K562 (cell line): ENCODE measurements around the gene HOXB4. TPM values are rescaled to one million over a fixed set of nuclear protein-coding genes. Genes with fewer than 3 reads are reported as not detected.
A peak's percentile ranks its signal among the peaks of the same experiment; 100 is the strongest.

ENCODE experiments used
- ARHGAP35 ChIP-seq: fragments of 450-650 bp; IDR thresholded peaks from 2 replicates; pipeline ENCODE4 v1.6.1; 2018; ENCODE audit not compliant: partially characterized antibody
- ARID4B ChIP-seq: sonication (generic); formaldehyde crosslinking; IDR thresholded peaks from 2 replicates; pipeline ENCODE4 v1.8.0; 2022; ENCODE audit warnings: mild to moderate bottlenecking, missing genetic modification reagents
- CAMTA2 ChIP-seq: fragments of 250-450 bp; sonication (Bioruptor Pico); conservative IDR thresholded peaks from 2 replicates; pipeline ENCODE4 v1.5.1; 2022
- CC2D1A ChIP-seq: fragments of 450-650 bp; IDR thresholded peaks from 2 replicates; pipeline ENCODE4 v1.6.1; 2017; ENCODE audit warnings: mild to moderate bottlenecking
- HCFC1 ChIP-seq: IDR thresholded peaks from 2 replicates; pipeline ENCODE4 v1.6.1; 2012; ENCODE audit warnings: low read depth, low read length, improper control_type of control experiment
- MAZ ChIP-seq, 2 experiments: fragments of 450-650 bp in 1 of 2; sonication (generic) in 1 of 2; formaldehyde crosslinking; IDR thresholded peaks in 1 of 2; conservative IDR thresholded peaks in 1 of 2; 2 replicates each; pipeline versions ENCODE4 v1.4.0 to v1.5.0; 2020; ENCODE audit warnings: mild to moderate bottlenecking in 1 of 2, missing genetic modification reagents in 1 of 2
- NFATC3 ChIP-seq: fragments of 450-650 bp; IDR thresholded peaks from 2 replicates; pipeline ENCODE4 v1.6.1; 2017; ENCODE audit warnings: mild to moderate bottlenecking
- NFE2L1 ChIP-seq: fragments of 450-650 bp; IDR thresholded peaks from 2 replicates; pipeline ENCODE4 v1.6.1; 2016; ENCODE audit warnings: missing genetic modification characterization, low read depth, mild to moderate bottlenecking, missing compliant biosample characterization, moderate library complexity, borderline replicate concordance
- SMARCB1 ChIP-seq: IDR thresholded peaks from 2 replicates; pipeline ENCODE4 v1.6.1; 2011; ENCODE audit warnings: improper control_type of control experiment, low read depth; ENCODE audit not compliant: insufficient read length
- SREBF1 ChIP-seq: fragments of 150-350 bp; IDR thresholded peaks from 2 replicates; pipeline ENCODE4 v1.6.1; 2014; ENCODE audit warnings: antibody characterized with exemption, low read depth, low read length, borderline replicate concordance
- ZBTB40 ChIP-seq, 2 experiments: fragments of 450-650 bp in 1 of 2; sonication (generic) in 1 of 2; formaldehyde crosslinking in 1 of 2; IDR thresholded peaks; 2 replicates each; pipeline versions ENCODE4 v1.7.1 to v1.9.0; 2016 to 2022; ENCODE audit warnings: inconsistent platforms in 1 of 2, mild to moderate bottlenecking in 1 of 2, missing genetic modification reagents in 1 of 2
- ZNF785 ChIP-seq: fragments of 250-450 bp; sonication (Bioruptor Pico); IDR thresholded peaks from 2 replicates; pipeline ENCODE4 v1.4.0; 2020; ENCODE audit warnings: mild to moderate bottlenecking
- polyA plus RNA-seq, 8 experiments: library from polyadenylated mRNA; depleted of rRNA in 4 of 8; stranded (reverse) in 5 of 8; unstranded in 3 of 8; fragments of >200 nt; fragmentation: Nextera tagmentation in 2 of 8; fragmentation: Illumina TruSeq in 1 of 8; extraction: Ambion mirVana in 2 of 8; extraction: Trizol in 1 of 8; gene quantifications; 2 replicates each; pipeline versions ENCODE4 v1.2.1 to v1.2.3, GENCODE V29; 2011 to 2014; ENCODE audit warnings: inconsistent platforms in 1 of 8, missing spikeins in 1 of 8
- total RNA-seq, 7 experiments: library from RNA; depleted of rRNA in 6 of 7; stranded (reverse); fragments of >200 nt in 6 of 7; fragmentation: Illumina TruSeq in 2 of 7; extraction: Trizol in 2 of 7; gene quantifications; 2 replicates each; pipeline versions ENCODE4 v1.2.1 to v1.2.3, GENCODE V29; 2011 to 2021; ENCODE audit warnings: low replicate concordance in 1 of 7
- TF ChIP-seq, protein P1 (sequence below): sonication (generic); formaldehyde crosslinking; IDR thresholded peaks from 2 replicates; pipeline ENCODE4 v1.5.0; 2020; ENCODE audit warnings: missing genetic modification reagents

HOXB4 gene
- total and polyA plus RNA-seq, 9 of the 15 experiments (the other 6 are each of a cell fraction or from before 2014, with no cell fraction given) = 1.6 to 34.9 (median 14.9) TPM

DNA sequence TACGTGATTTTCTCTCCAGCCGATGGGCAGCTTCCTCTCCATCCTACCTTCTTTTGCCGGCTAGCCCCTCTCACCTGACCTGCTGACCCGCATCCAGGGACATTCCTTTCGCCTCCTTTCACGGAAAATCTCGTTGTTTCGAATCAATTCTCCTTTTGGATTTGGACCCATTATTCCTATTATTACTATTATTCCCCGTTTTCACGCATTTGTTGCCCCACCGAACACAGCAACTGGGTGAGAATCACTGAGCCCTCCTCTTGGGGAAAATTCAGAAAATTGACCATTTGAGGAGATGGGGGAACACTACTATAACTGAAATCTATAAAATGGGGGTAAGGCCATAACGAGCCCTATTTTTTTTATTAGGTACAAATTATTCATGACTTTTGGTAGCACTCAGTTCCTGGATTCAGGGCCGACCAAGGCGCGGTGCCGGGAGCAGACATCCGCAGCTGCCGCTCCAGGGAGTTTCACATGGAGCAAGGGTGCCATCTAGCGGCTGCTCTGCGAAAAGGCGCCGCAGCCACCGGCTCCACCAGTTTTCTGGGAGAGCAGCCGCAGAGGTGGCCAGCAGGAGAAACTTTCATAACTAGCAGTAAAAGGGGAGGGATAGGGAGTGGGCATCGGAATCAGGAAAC is 40.2 kb upstream of the HOXB4 start (continued):
- TF ChIP-seq ZBTB40 (IDR thresholded peaks at IDR 0.05) (no peak), ZBTB40 (CRISPR knock-in tag; IDR thresholded peaks at IDR 0.05) (no peak), ARID4B (CRISPR knock-in tag) (no peak), MAZ (CRISPR knock-in tag; conservative IDR thresholded peaks at IDR 0.05 in 1 of 2, IDR thresholded peaks at IDR 0.05 in 1 of 2) (peak in 1 of 2 experiments; percentile 65; a peak in 2 of 4 replicates), SREBF1 (no peak), NFATC3 (no peak), ZNF785 (CRISPR knock-in tag) (no peak), CC2D1A (peak; percentile 72), HCFC1 (0 out of 2 replicates have a peak, but pooled peaks have one; percentile 4), CAMTA2 (CRISPR knock-in tag) (no peak), NFE2L1 (tag) (no peak), ARHGAP35 (no peak), SMARCB1 (no peak)
- TF ChIP-seq, protein P1, sequence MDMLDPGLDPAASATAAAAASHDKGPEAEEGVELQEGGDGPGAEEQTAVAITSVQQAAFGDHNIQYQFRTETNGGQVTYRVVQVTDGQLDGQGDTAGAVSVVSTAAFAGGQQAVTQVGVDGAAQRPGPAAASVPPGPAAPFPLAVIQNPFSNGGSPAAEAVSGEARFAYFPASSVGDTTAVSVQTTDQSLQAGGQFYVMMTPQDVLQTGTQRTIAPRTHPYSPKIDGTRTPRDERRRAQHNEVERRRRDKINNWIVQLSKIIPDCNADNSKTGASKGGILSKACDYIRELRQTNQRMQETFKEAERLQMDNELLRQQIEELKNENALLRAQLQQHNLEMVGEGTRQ (CRISPR knock-in tag) = no peak
